D341Med (cell line): ENCODE measurements around the gene RAB4B.
"Not testable (repeated sequence)": the region's sequence is repeated elsewhere in the genome, so short reads cannot be mapped to it uniquely, and the experiment has no call there.

Source experiments
- DNase-seq: peaks from one replicate; pipeline ENCODE4 v3.0.0; 2012; ENCODE audit warnings: low spot score

RAB4B gene

DNA sequence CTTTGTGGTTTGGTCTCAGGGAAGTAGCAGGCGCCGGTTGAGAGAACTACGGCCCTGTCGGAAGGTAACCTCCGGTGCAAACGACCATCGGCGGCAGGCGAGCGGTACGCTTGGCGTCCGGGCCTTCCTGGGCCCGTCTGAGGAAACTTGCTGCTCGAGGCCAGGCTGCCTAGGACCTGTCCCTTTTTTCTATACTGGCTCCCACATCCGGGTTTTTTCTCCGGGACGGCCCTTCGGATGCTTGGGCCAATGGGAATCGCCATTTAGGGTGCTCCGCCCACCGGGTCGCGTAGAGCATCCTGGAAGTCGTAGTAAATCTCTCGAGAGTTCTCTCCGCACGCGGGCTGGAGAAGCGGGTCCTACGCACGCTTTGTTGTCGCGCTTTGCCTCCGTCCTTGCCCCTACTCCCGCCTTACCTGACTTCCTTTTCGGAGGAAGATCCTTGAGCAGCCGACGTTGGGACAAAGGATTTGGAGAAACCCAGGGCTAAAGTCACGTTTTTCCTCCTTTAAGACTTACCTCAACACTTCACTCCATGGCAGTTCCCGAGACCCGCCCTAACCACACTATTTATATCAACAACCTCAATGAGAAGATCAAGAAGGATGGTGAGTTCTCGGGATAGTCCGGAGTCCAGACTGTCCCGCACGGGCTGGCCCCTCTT lies 27.0 kb upstream of the RAB4B start, which contains the start of gene SNRPA:
Gene SNRPA, plus strand, starts transcription at position 330 of the 664 bp plus-strand sequence. Its CDS starts 206 bp downstream, at position 536.
- peak; percentile 95 for DNase-seq

- no peak for DNase-seq
These were observed 25.7 kb upstream of the RAB4B start for GRCh38 chr19:40752257-40752781.

GRCh38 chr19:40754611-40755247 lies 23.3 kb upstream of the RAB4B start:
- no peak for DNase-seq

GRCh38 chr19:40755248-40755624 lies 22.8 kb upstream of the RAB4B start:
- no peak for DNase-seq

DNA sequence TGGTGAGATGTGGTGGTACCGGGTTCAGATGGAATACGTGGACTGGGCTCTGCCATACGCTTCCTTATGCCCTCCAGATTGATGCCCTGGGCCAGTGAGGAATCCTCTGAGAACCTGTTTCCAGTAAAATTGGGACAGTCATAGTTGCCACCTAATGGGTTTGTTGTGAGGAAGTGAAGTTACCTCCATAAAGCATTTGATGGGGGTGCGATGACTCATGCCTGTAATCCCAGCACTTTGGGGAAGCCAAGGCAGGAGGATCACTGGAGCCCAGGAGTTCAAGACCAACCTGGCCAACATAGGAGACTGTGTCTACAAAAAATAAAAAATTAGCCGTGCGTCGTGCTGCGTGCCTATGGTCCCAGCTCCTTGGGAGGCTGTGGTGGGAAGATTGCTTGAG lies 22.3 kb upstream of the RAB4B start:
- no peak for DNase-seq

GRCh38 chr19:40756502-40757110 lies 21.4 kb upstream of the RAB4B start:
- DNase-seq: no peak

- DNase-seq: no peak
These were observed 19.6 kb upstream of the RAB4B start for GRCh38 chr19:40758491-40758890.

DNA sequence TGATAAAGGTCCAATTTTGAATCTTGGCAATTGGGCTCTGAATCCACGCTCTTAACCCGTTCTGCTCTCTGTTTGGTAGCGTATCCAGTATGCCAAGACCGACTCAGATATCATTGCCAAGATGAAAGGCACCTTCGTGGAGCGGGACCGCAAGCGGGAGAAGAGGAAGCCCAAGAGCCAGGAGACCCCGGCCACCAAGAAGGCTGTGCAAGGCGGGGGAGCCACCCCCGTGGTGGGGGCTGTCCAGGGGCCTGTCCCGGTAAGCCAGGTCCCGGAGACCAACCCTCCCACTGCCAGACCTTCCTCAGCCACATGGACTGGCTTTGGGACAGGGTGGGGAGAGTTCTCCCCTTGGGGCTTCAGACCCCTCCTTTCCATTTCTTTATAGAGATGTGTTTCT lies 18.7 kb upstream of the RAB4B start:
- no peak for DNase-seq

DNA sequence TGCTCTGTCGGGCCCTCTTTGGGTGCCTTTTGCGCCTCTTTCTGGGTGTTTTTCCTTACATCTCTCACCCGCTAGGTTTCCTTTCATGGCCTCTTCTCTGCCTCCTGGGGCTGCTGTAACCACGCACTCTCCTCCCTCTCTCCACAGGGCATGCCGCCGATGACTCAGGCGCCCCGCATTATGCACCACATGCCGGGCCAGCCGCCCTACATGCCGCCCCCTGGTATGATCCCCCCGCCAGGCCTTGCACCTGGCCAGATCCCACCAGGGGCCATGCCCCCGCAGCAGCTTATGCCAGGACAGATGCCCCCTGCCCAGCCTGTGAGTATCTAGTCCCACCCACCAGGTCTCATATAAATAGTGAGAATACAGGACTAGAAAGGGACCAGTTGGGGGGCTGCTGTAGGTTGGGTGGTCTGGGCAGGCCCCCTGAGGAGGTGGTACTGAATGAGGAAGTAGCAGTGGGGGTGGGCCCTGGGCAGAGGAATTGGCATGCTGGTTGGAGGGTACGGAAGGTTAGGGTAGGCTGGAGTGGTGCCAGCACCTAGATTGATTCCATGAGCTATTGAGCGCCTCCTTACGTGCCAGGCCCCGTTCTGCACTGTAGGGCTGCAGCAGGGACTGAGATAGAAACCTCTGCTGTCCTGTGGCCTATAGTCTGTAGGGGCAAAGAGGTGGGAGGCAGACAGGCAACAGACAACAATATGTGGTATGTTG lies 15.1 kb upstream of the RAB4B start:
- no peak for DNase-seq

DNA sequence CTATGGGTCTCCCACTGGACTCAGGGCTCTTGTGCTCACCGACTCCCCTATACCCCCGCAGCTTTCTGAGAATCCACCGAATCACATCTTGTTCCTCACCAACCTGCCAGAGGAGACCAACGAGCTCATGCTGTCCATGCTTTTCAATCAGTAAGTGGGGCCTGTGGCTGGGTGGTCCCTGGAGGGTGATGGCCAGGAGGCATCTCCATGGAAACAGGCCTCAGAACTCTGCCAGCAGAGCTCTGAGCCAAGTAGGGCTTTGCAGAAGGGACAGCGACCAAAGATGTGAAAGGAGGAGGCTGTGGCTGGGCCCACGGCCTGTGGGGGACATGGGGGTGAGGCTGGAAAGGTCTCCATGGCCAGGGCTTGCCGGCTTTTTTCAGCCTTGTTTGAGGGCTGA lies 14.5 kb upstream of the RAB4B start:
- DNase-seq: no peak

DNA sequence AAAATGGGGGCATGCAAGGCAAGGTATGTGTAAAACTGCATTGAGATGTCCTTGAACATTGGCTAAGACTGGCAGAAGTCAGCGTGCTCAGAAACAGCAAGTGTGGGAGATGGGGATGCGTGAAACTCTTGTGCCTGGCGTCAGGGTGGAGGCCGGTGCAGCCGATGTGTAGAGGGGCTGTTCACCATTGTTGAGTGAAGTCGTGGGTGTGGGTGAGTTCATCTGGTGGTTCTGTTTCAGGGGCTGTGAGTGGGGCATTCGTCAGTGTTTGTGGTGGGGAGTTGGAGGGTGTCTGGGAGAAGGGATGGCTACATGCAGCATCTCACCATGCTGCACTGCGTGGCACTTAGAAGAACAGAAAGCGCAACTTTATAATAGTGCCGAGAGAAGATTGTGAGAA lies 14.1 kb upstream of the RAB4B start:
- DNase-seq: no peak

GRCh38 chr19:40766385-40766784 lies 11.7 kb upstream of the RAB4B start:
- not testable (repeated sequence) for DNase-seq

DNA sequence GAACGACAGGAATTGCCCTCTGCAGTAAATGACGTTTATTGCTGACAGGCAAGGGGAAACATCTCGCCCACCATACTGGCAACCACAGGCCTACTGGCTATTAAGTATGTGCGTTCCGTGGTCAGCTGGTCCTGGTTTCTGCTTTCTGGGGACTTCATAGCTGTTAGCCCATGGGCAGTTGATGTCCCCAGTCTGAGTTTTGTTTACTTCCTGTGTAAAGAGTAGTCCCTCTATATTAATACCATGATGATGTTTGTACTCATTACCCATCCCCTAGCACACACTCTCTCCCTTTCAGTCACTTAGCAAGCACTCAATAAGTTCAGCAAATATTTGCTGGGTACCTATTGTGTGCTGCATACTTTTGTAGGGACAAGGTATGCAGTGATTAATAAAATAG lies 9.2 kb upstream of the RAB4B start:
- no peak for DNase-seq

DNA sequence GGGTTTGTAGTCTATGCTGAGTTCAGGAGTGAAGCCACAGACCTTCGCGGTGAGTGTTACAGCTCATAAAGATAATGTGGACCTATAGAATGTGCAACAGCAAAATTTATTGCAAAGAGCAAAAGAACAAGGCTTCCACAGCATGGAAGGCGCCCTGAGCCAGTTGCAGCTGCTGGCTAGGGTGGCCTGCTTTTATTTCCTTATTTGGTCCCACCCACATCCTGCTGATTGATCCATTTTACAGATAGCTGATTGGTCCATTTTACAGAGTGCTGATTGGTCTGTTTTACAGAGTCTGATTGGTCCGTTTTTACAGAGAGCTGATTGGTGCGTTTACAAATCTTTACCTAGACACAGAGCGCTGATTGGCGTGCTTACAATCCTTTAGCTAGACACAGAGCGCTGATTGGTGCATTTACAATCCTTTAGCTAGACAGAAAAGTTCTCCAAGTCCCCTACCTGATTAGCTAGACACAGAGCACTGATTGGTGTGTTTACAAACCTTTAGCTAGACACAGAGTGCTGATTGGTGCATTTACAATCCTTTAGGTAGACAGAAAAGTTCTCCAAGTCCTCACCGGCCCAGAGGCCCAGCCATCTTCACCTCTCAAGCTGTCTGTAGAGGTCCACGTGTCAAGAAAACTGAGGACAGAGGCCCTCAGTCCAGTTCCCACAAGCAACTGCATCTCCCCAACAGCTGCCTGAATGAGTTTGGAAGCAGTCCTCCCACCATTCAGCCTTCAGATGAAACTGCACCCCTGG lies 6.8 kb upstream of the RAB4B start:
- not testable (repeated sequence) for DNase-seq

DNA sequence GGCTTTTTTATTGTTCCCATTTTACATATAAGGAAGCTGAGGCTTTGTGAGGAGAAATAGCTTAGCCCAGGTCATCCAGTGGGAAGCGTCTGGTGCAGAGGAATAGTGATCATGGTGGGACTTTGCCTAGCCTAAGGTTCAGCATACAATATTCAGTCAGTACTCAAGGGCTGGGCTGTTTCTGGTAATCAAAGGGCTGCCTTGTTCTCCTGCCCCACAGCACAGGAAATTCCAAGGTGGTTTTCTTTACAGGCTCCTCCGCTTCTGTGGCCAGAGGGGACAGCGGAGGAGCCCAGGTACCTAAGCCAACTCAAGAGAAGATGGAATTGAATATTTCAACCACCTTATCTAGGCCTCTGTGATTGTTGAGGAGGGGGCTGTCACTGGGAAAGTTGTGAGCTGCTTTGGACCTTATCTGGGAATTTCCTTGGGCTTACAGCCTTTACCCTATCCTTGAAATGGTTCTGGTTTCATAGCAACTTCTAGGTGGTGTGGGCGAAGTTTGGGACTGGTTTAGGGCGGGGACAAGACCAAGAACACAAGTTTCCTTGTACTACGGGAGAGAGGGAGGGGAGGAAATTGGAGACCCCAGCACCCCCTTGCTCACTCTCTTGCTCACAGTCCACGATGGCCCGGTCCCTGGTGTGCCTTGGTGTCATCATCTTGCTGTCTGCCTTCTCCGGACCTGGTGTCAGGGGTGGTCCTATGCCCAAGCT lies 3.0 kb upstream of the RAB4B start, which contains the start of gene MIA:
Gene MIA, plus strand, starts transcription at position 606 of the 716 bp plus-strand sequence. Its CDS starts 22 bp downstream, at position 628.
- no peak for DNase-seq

DNA sequence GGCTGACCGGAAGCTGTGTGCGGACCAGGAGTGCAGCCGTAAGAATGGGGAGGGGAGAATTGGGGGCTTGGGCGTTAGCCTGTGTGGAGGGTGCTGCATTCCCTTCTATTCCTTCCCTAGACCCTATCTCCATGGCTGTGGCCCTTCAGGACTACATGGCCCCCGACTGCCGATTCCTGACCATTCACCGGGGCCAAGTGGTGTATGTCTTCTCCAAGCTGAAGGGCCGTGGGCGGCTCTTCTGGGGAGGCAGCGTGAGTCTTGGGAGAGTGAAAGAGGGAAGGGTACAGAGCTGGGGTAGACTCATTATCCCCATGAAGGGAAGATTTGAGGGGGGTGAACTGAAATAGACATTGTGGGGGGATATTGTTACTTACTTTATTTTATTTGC lies 2.4 kb upstream of the RAB4B start:
- no peak for DNase-seq

GRCh38 chr19:40776364-40776763 lies 1.7 kb upstream of the RAB4B start:
- no peak for DNase-seq

- peak; percentile 86 for DNase-seq
These were observed 959 bp upstream of the RAB4B start for GRCh38 chr19:40776932-40777644.

GRCh38 chr19:40777645-40777936 lies 456 bp upstream of the RAB4B start:
- no peak for DNase-seq

DNA sequence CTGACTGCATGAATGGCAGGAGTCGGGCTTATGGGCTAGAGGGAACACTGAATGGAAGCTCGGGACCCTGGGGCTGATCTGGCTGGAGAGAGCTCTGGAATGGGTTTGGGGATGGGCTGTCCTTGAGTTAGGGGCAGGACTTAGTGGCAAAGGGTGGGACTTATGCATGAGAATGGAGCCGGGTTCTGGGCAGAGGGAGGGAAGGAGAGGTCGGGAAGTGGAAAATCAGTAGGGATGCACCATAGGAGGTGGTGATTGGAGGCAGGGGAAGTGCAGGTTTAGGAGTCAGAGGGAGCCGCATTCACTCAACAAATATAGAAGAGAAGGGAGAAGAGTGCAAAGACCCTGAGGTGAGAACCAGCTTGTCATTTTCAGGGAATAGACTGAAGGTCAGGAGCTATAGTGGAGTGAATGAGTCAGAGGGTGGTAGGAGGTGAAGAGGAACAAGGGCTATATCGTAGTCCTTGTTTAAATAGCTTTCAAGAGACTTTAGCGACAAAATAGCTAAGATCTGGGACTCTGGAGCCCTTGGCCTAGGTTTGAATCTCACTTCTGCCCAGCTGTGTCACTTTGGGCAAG lies 748 bp downstream of the RAB4B start:
- no peak for DNase-seq
